HepG2 (cell line): ENCODE measurements around the gene CCDC158. TPM values are rescaled to one million over a fixed set of nuclear protein-coding genes. Genes with fewer than 3 reads are reported as not detected.

Experiments
- HNRNPH1 ChIP-seq: fragments of 200-400 bp; formaldehyde crosslinking; optimal IDR thresholded peaks from 2 replicates; pipeline ENCODE3; 2017; ENCODE audit warnings: mild to moderate bottlenecking, low read depth, low read length
- KMT2B ChIP-seq: IDR thresholded peaks from 2 replicates; pipeline ENCODE4 v1.6.1; 2016; ENCODE audit warnings: missing genetic modification reagents, missing compliant biosample characterization
- MIER3 ChIP-seq: IDR thresholded peaks from 2 replicates; pipeline ENCODE4 v1.6.1; 2016; ENCODE audit warnings: missing compliant biosample characterization, borderline replicate concordance
- PPARG ChIP-seq: conservative IDR thresholded peaks from 2 replicates; pipeline ENCODE4 v1.6.1; 2016; ENCODE audit warnings: missing biosample characterization, missing genetic modification reagents
- SALL1 ChIP-seq: sonication (generic); formaldehyde crosslinking; IDR thresholded peaks from 2 replicates; pipeline ENCODE4 v1.8.0; 2022; ENCODE audit warnings: mild to moderate bottlenecking, missing genetic modification reagents
- SP140L ChIP-seq: sonication (generic); formaldehyde crosslinking; IDR thresholded peaks from 2 replicates; pipeline ENCODE4 v1.4.0; 2020; ENCODE audit warnings: missing genetic modification reagents, borderline replicate concordance
- ZBTB39 ChIP-seq: sonication (generic); formaldehyde crosslinking; IDR thresholded peaks from 2 replicates; pipeline ENCODE4 v1.5.0; 2020; ENCODE audit warnings: missing genetic modification reagents
- ZNF24 ChIP-seq: fragments of 450-650 bp; IDR thresholded peaks from 2 replicates; pipeline ENCODE4 v1.6.1; 2017; ENCODE audit warnings: antibody characterized with exemption, mild to moderate bottlenecking
- ZNF687 ChIP-seq: sonication (generic); formaldehyde crosslinking; IDR thresholded peaks from 2 replicates; pipeline ENCODE4 v1.5.1; 2020; ENCODE audit warnings: mild to moderate bottlenecking, missing genetic modification reagents, moderate library complexity
- polyA plus RNA-seq, 8 experiments: library from polyadenylated mRNA; depleted of rRNA in 3 of 8; stranded (reverse) in 7 of 8; unstranded in 1 of 8; fragments of >200 nt; fragmentation: Illumina TruSeq in 4 of 8; extraction: Trizol in 4 of 8; gene quantifications; 2 replicates each; pipeline versions ENCODE4 v1.2.1 to v1.2.3, GENCODE V29; 2011 to 2016; ENCODE audit warnings: low read depth in 4 of 8, missing spikeins in 1 of 8, mixed read lengths in 1 of 8; ENCODE audit not compliant: insufficient read depth in 1 of 8
- total RNA-seq, 5 experiments: library from RNA; depleted of rRNA; stranded (reverse); fragments of >200 nt; fragmentation: Illumina TruSeq; extraction: Trizol; gene quantifications; 2 replicates each; pipeline ENCODE4 v1.2.3, GENCODE V29; 2016; ENCODE audit warnings: low read depth in 1 of 5
- TF ChIP-seq, protein P1 (sequence below): sonication (generic); formaldehyde crosslinking; conservative IDR thresholded peaks from 2 replicates; pipeline ENCODE4 v1.8.0; 2022; ENCODE audit warnings: missing genetic modification reagents
- TF ChIP-seq, protein P2 (sequence below): sonication (generic); formaldehyde crosslinking; IDR thresholded peaks from 2 replicates; pipeline ENCODE4 v1.4.0; 2020; ENCODE audit warnings: missing genetic modification reagents, mild to moderate bottlenecking, borderline replicate concordance
- TF ChIP-seq, protein P3 (sequence below): sonication (generic); formaldehyde crosslinking; conservative IDR thresholded peaks from 2 replicates; pipeline ENCODE4 v1.8.1; 2023; ENCODE audit warnings: missing genetic modification reagents

CCDC158 gene
- total and polyA plus RNA-seq, 2 of the 13 experiments (the other 11 are each of a cell fraction or from before 2014, with no cell fraction given), result not detected

DNA sequence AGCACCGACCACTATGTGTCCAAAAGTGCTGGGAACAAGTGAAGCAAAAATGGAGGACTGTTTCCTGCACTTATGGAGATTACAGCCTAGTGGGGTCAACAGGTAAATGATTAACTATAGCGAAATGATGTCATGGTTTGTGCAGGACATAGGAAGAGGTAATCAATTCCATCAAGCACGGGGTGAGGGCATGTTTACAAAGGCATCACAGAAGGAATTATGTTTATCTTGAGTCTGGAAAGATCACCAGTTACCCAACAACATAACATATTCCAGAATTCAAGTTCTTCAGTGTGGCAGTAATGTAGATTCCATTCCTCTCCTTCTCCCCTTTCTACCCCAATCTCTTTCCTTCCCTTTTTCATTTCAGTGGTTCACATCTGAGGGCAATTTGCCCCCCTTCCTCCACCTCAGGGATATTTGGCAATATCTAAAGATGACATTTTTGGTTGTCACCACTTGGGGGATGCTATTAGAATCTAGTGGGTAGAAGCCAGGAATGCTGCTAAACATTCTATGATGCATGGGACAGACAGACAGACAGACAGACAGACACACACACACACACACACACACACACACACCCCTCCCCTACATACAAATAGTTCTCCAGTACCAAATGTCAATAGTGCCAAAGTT lies 145.3 kb downstream of the CCDC158 start (continued):
- no peak for TF ChIP-seq ZBTB39 (CRISPR knock-in tag)
- 0 out of 2 replicates have a peak, but pooled peaks have one; percentile 42 for TF ChIP-seq PPARG (CRISPR knock-in tag)
- TF ChIP-seq HNRNPH1, result no peak
- peak; percentile 37; the same call in 1 of the 2 replicates for TF ChIP-seq KMT2B (CRISPR knock-in tag)
- no peak for TF ChIP-seq ZNF24
- TF ChIP-seq MIER3 (CRISPR knock-in tag), result peak; percentile 58; the same call in 1 of the 2 replicates
- TF ChIP-seq, protein P1, sequence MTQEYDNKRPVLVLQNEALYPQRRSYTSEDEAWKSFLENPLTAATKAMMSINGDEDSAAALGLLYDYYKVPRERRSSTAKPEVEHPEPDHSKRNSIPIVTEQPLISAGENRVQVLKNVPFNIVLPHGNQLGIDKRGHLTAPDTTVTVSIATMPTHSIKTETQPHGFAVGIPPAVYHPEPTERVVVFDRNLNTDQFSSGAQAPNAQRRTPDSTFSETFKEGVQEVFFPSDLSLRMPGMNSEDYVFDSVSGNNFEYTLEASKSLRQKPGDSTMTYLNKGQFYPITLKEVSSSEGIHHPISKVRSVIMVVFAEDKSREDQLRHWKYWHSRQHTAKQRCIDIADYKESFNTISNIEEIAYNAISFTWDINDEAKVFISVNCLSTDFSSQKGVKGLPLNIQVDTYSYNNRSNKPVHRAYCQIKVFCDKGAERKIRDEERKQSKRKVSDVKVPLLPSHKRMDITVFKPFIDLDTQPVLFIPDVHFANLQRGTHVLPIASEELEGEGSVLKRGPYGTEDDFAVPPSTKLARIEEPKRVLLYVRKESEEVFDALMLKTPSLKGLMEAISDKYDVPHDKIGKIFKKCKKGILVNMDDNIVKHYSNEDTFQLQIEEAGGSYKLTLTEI (CRISPR knock-in tag), result no peak
- no peak for TF ChIP-seq ZNF687 (CRISPR knock-in tag)
- TF ChIP-seq, protein P2, sequence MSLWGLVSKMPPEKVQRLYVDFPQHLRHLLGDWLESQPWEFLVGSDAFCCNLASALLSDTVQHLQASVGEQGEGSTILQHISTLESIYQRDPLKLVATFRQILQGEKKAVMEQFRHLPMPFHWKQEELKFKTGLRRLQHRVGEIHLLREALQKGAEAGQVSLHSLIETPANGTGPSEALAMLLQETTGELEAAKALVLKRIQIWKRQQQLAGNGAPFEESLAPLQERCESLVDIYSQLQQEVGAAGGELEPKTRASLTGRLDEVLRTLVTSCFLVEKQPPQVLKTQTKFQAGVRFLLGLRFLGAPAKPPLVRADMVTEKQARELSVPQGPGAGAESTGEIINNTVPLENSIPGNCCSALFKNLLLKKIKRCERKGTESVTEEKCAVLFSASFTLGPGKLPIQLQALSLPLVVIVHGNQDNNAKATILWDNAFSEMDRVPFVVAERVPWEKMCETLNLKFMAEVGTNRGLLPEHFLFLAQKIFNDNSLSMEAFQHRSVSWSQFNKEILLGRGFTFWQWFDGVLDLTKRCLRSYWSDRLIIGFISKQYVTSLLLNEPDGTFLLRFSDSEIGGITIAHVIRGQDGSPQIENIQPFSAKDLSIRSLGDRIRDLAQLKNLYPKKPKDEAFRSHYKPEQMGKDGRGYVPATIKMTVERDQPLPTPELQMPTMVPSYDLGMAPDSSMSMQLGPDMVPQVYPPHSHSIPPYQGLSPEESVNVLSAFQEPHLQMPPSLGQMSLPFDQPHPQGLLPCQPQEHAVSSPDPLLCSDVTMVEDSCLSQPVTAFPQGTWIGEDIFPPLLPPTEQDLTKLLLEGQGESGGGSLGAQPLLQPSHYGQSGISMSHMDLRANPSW (CRISPR knock-in tag), result no peak
- TF ChIP-seq, protein P3, sequence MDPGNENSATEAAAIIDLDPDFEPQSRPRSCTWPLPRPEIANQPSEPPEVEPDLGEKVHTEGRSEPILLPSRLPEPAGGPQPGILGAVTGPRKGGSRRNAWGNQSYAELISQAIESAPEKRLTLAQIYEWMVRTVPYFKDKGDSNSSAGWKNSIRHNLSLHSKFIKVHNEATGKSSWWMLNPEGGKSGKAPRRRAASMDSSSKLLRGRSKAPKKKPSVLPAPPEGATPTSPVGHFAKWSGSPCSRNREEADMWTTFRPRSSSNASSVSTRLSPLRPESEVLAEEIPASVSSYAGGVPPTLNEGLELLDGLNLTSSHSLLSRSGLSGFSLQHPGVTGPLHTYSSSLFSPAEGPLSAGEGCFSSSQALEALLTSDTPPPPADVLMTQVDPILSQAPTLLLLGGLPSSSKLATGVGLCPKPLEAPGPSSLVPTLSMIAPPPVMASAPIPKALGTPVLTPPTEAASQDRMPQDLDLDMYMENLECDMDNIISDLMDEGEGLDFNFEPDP (CRISPR knock-in tag), result no peak
- peak; percentile 61; the same call in 1 of the 2 replicates for TF ChIP-seq SALL1
- TF ChIP-seq SP140L, result no peak
